Ovary (tissue), 9 donors: ENCODE data around the gene NOX3. TPM values are rescaled to one million over a fixed set of nuclear protein-coding genes. Genes with fewer than 3 reads are reported as not detected.

ENCODE experiments used
- DNase-seq, 5 donors: peaks; one replicate each; pipeline ENCODE4 v3.0.0-alpha.2; 2019 to 2020
- H3K27ac ChIP-seq, 2 donors: fragments of 200-600 bp; one replicate each; pipeline versions ENCODE4 v1.5.1 to v1.8.0; 2019 to 2022
- H3K27me3 ChIP-seq: fragments of 200-600 bp; one replicate; pipeline ENCODE4 v1.8.0; 2022
- H3K36me3 ChIP-seq: fragments of 200-600 bp; sonication (generic); one replicate; pipeline ENCODE4 v1.5.1; 2019
- H3K4me1 ChIP-seq: one replicate; pipeline ENCODE4 v1.8.1; 2013; ENCODE audit warnings: mild to moderate bottlenecking, moderate library complexity; ENCODE audit not compliant: insufficient read depth
- H3K4me3 ChIP-seq: fragments of 200-600 bp; sonication (generic); one replicate; pipeline ENCODE4 v1.5.1; 2017
- H3K9me3 ChIP-seq, 2 donors: fragments of 200-600 bp in 1 of 2; sonication (generic) in 1 of 2; one replicate each; pipeline versions ENCODE4 v1.5.1 to v1.8.1; 2013 to 2019; ENCODE audit warnings: mild to moderate bottlenecking in 1 of 2, moderate library complexity in 1 of 2
- CTCF ChIP-seq, 3 donors: fragments of 450-650 bp in 2 of 3; fragments of 200-600 bp in 1 of 3; IDR thresholded peaks; one replicate each; pipeline versions ENCODE4 v1.5.1 to v1.8.0; 2016 to 2022; ENCODE audit warnings: antibody characterized with exemption in 3 of 3, mild to moderate bottlenecking in 1 of 3
- EP300 ChIP-seq: sonication (generic); formaldehyde crosslinking; IDR thresholded peaks from one replicate; pipeline ENCODE4 v1.6.1; 2017; ENCODE audit warnings: antibody characterized with exemption
- POLR2A ChIP-seq: fragments of 450-650 bp; IDR thresholded peaks from one replicate; pipeline ENCODE4 v1.6.1; 2017; ENCODE audit warnings: antibody characterized with exemption, mild to moderate bottlenecking, moderate library complexity
- WGBS, 3 donors: extraction: QIAGEN DNeasy Blood & Tissue Kit in 1 of 3; methylation state at CpG; one replicate each; pipeline versions ENCODE4 v1.1.5 to v1.1.7; 2013 to 2017; 5-methylcytosine and 5-hydroxymethylcytosine counted together
- intact Hi-C, 4 donors: fragments of 100-400 bp; cut with DNase I; formaldehyde crosslinking; loops; one replicate each; pipeline versions ENCODE4 v1.11.0 to v1.15.1; 2022 to 2023
- polyA plus RNA-seq, 2 donors: library from polyadenylated mRNA; stranded (reverse); fragments of 200-250 nt in 1 of 2; fragments of 350-450 nt in 1 of 2; fragmentation: Illumina TruSeq in 1 of 2; extraction: RNeasy Lipid Tissue Mini Kit (QIAGEN cat#74804) in 1 of 2; gene quantifications; one replicate each; pipeline ENCODE4 v1.2.3, GENCODE V29; 2013 to 2014
- total RNA-seq, 7 donors: library from RNA; depleted of rRNA in 2 of 7; stranded (reverse); fragments of >200 nt in 2 of 7; fragmentation: NEBNext Ultra II Directional in 3 of 7; extraction: Animal tissue kit (Norgen Biotek cat#: 25700) in 3 of 7; gene quantifications; one replicate each; pipeline versions ENCODE4 v1.1.0 to v1.2.4, GENCODE V29; 2016 to 2023
- donor health status: DM: no; HTN: no; CAD: no; lungs with moderate emphysema.
- donor health status: DM: no; HTN: no; CAD: no.
- donor health status: Bipolar disorder and iron deficiency.
- donor health status: DM: yes; HTN: yes; CAD: no.
- donor health status: DM: no; HTN: no; CAD: no.
- donor health status: DM: yes; HTN: yes; CAD: no.

The NOX3 gene
- total and polyA plus RNA-seq, 9 donors = not detected

GRCh38 chr6:155434829-155435423 lies 20.7 kb downstream of the NOX3 start:
- 77 to 79% (median 78%) methylated on average over 13 of the region's 13 CpGs for WGBS, 3 donors
- Histone ChIP-seq H3K36me3 (no peaks in the 10 kb centered on the region), H3K4me1 (no peaks in the 10 kb centered on the region), H3K4me3 (no peak overlapping the region), H3K27ac (no peak overlapping the region), H3K9me3 (no peaks in the 10 kb centered on the region), H3K27me3 (no peaks in the 10 kb centered on the region)
- DNase-seq = no peak
- TF ChIP-seq CTCF (IDR thresholded peaks at IDR 0.05) (no peak), POLR2A (no peak), EP300 (no peak)
- intact Hi-C loops = no loop called here

- Histone ChIP-seq H3K9me3 (no peaks in the 10 kb centered on the region), H3K4me1 (no peaks in the 10 kb centered on the region), H3K4me3 (no peak overlapping the region), H3K36me3 (no peaks in the 10 kb centered on the region), H3K27ac (no peak overlapping the region), H3K27me3 (no peaks in the 10 kb centered on the region)
- TF ChIP-seq CTCF (IDR thresholded peaks at IDR 0.05) = no peak
- no peak for TF ChIP-seq POLR2A
- no peak for TF ChIP-seq EP300
- intact Hi-C loops = no loop called here
- DNase-seq = no peak
- 86 to 88% (median 88%) methylated on average over 8 of the region's 8 CpGs for WGBS, 3 donors
Observed at GRCh38 chr6:155434096-155434495, 21.5 kb downstream of the NOX3 start.

GRCh38 chr6:155432293-155432692 lies 23.3 kb downstream of the NOX3 start:
- TF ChIP-seq EP300 (no peak), CTCF (IDR thresholded peaks at IDR 0.05) (no peak), POLR2A (no peak)
- no peak for DNase-seq

GRCh38 chr6:155429321-155429893 lies 26.2 kb downstream of the NOX3 start:
- no peaks in the 10 kb centered on the region for H3K36me3 ChIP-seq
- TF ChIP-seq EP300 = no peak
- no peak for TF ChIP-seq CTCF (IDR thresholded peaks at IDR 0.05)
- TF ChIP-seq POLR2A = no peak
- no peaks in the 10 kb centered on the region for H3K27me3 ChIP-seq
- no peak for DNase-seq
- intact Hi-C loops = no loop called here
- no peaks in the 10 kb centered on the region for H3K9me3 ChIP-seq
- WGBS, 3 donors = 82 to 87% (median 86%) methylated on average over 2 of the region's 2 CpGs
- H3K4me1 ChIP-seq = no peaks in the 10 kb centered on the region
- H3K4me3 ChIP-seq = no peak overlapping the region
- H3K27ac ChIP-seq = no peak overlapping the region

More at GRCh38 chr6:155432293-155432692, 23.3 kb downstream of the NOX3 start:
- Histone ChIP-seq H3K27me3 (no peaks in the 10 kb centered on the region), H3K36me3 (no peaks in the 10 kb centered on the region), H3K27ac (no peak overlapping the region), H3K4me1 (no peaks in the 10 kb centered on the region), H3K9me3 (no peaks in the 10 kb centered on the region), H3K4me3 (no peak overlapping the region)
- 91 to 95% (median 92%) methylated on average over 5 of the region's 5 CpGs for WGBS, 3 donors
- intact Hi-C loops = no loop called here
